Effector memory CD8-positive, alpha-beta T cell (primary cell): ENCODE data around the gene MYO10.

Experiments
- ATAC-seq: fragments of 150-1000 bp; cut with Tn5 transposase; replicated peaks from 2 replicates; pipeline ENCODE4 v1.10.0; 2021; ENCODE audit warnings: mild to moderate bottlenecking, moderate library complexity
- DNase-seq, 3 experiments: peaks; one replicate each; pipeline ENCODE4 v3.0.0; 2021
- H3K27ac Mint-ChIP-seq, 2 donors: one replicate each; pipeline ENCODE4 v1.8.0; 2022; ENCODE audit warnings: mild to moderate bottlenecking in 2 of 2, mixed read lengths in 2 of 2, moderate library complexity in 2 of 2
- H3K27me3 Mint-ChIP-seq, 2 donors: one replicate each; pipeline ENCODE4 v1.8.0; 2022; ENCODE audit warnings: mixed read lengths in 2 of 2
- H3K36me3 Mint-ChIP-seq: one replicate; pipeline ENCODE4 v1.8.0; 2022; ENCODE audit warnings: mild to moderate bottlenecking, moderate library complexity, mixed read lengths; ENCODE audit not compliant: insufficient read depth
- H3K4me1 Mint-ChIP-seq, 2 donors: one replicate each; pipeline ENCODE4 v1.8.0; 2022; ENCODE audit warnings: low read depth in 2 of 2, mixed read lengths in 2 of 2
- H3K4me3 Mint-ChIP-seq, 2 donors: one replicate each; pipeline ENCODE4 v1.8.0; 2022; ENCODE audit warnings: mild to moderate bottlenecking in 2 of 2, mixed read lengths in 2 of 2, moderate library complexity in 2 of 2
- H3K9me3 Mint-ChIP-seq, 2 donors: one replicate each; pipeline ENCODE4 v1.8.0; 2022; ENCODE audit warnings: mixed read lengths in 2 of 2

MYO10 gene

GRCh38 chr5:16794269-16794913 is 141.7 kb downstream of the MYO10 start:
- DNase-seq = no peak
- Mint-ChIP-seq H3K36me3 (no peaks in the 10 kb centered on the region), H3K9me3 (no peaks in the 10 kb centered on the region)

GRCh38 chr5:16792598-16793275 is 143.4 kb downstream of the MYO10 start:
- H3K4me3 Mint-ChIP-seq = no peak overlapping the region
- H3K27ac Mint-ChIP-seq = no peak overlapping the region
- no peak for ATAC-seq

More at GRCh38 chr5:16794269-16794913, 141.7 kb downstream of the MYO10 start:
- Mint-ChIP-seq H3K4me1 (peaks cover 0 to 5% of the 10 kb centered on the region in 2 donors), H3K4me3 (no peak overlapping the region), H3K27ac (no peak overlapping the region), H3K27me3 (no peaks in the 10 kb centered on the region)
- no peak for ATAC-seq

GRCh38 chr5:16791904-16792597 is 144.0 kb downstream of the MYO10 start:
- Mint-ChIP-seq H3K27me3 (no peaks in the 10 kb centered on the region), H3K27ac (no peak overlapping the region), H3K36me3 (no peaks in the 10 kb centered on the region), H3K4me1 (peaks cover 0 to 5% of the 10 kb centered on the region in 2 donors), H3K4me3 (no peak overlapping the region), H3K9me3 (no peaks in the 10 kb centered on the region)
- DNase-seq = no peak
- no peak for ATAC-seq

More at GRCh38 chr5:16792598-16793275, 143.4 kb downstream of the MYO10 start:
- no peaks in the 10 kb centered on the region for H3K36me3 Mint-ChIP-seq
- DNase-seq = no peak
- no peaks in the 10 kb centered on the region for H3K9me3 Mint-ChIP-seq
- peaks cover 0 to 5% of the 10 kb centered on the region in 2 donors for H3K4me1 Mint-ChIP-seq
- H3K27me3 Mint-ChIP-seq = no peaks in the 10 kb centered on the region

GRCh38 chr5:16791036-16791705 is 144.9 kb downstream of the MYO10 start:
- Mint-ChIP-seq H3K27me3 (no peaks in the 10 kb centered on the region), H3K9me3 (no peaks in the 10 kb centered on the region), H3K4me3 (peak overlapping the region; percentile 1 to 40), H3K36me3 (no peaks in the 10 kb centered on the region), H3K27ac (no peak overlapping the region), H3K4me1 (peaks cover 0 to 5% of the 10 kb centered on the region in 2 donors)
- ATAC-seq (no peak), DNase-seq (no peak)

GRCh38 chr5:16788957-16789356 is 147.1 kb downstream of the MYO10 start:
- H3K9me3 Mint-ChIP-seq = no peaks in the 10 kb centered on the region
- no peak overlapping the region for H3K4me3 Mint-ChIP-seq
- peaks cover 7 to 16% of the 10 kb centered on the region in 2 donors for H3K27me3 Mint-ChIP-seq
- peaks cover 5 to 10% of the 10 kb centered on the region in 2 donors for H3K4me1 Mint-ChIP-seq
- ATAC-seq (no peak), DNase-seq (no peak)
- H3K36me3 Mint-ChIP-seq = no peaks in the 10 kb centered on the region
- H3K27ac Mint-ChIP-seq = no peak overlapping the region

- H3K27ac Mint-ChIP-seq = no peak overlapping the region
- H3K36me3 Mint-ChIP-seq = no peaks in the 10 kb centered on the region
- H3K27me3 Mint-ChIP-seq = peaks cover 13 to 31% of the 10 kb centered on the region in 2 donors
- ATAC-seq (no peak), DNase-seq (no peak)
- H3K9me3 Mint-ChIP-seq = no peaks in the 10 kb centered on the region
- H3K4me3 Mint-ChIP-seq = no peak overlapping the region
- peaks cover 7 to 14% of the 10 kb centered on the region in 2 donors for H3K4me1 Mint-ChIP-seq
Measured at GRCh38 chr5:16787278-16787677, 148.8 kb downstream of the MYO10 start.

- peak overlapping the region in 1 of 2 donors; percentile 17 for H3K4me3 Mint-ChIP-seq
- no peak overlapping the region for H3K27ac Mint-ChIP-seq
- peaks cover 3 to 14% of the 10 kb centered on the region in 2 donors for H3K4me1 Mint-ChIP-seq
- H3K27me3 Mint-ChIP-seq = peaks cover 21 to 40% of the 10 kb centered on the region in 2 donors
- no peaks in the 10 kb centered on the region for H3K36me3 Mint-ChIP-seq
- ATAC-seq (no peak), DNase-seq (no peak)
- no peaks in the 10 kb centered on the region for H3K9me3 Mint-ChIP-seq
Measured at GRCh38 chr5:16784843-16785791, 151.0 kb downstream of the MYO10 start.

- Mint-ChIP-seq H3K4me1 (peaks cover 3 to 14% of the 10 kb centered on the region in 2 donors), H3K4me3 (no peak overlapping the region), H3K27ac (no peak overlapping the region), H3K27me3 (peaks cover 21 to 40% of the 10 kb centered on the region in 2 donors), H3K9me3 (no peaks in the 10 kb centered on the region), H3K36me3 (no peaks in the 10 kb centered on the region)
- no peak for ATAC-seq
- no peak for DNase-seq
Measured at GRCh38 chr5:16784088-16784487, 152.0 kb downstream of the MYO10 start.

GRCh38 chr5:16781828-16782626 is 154.1 kb downstream of the MYO10 start:
- Mint-ChIP-seq H3K36me3 (peaks cover 4% of the 10 kb centered on the region), H3K4me3 (no peak overlapping the region), H3K27me3 (peaks cover 21 to 40% of the 10 kb centered on the region in 2 donors), H3K27ac (no peak overlapping the region), H3K9me3 (no peaks in the 10 kb centered on the region), H3K4me1 (peaks cover 3 to 14% of the 10 kb centered on the region in 2 donors)
- no peak for ATAC-seq
- DNase-seq = no peak

- H3K9me3 Mint-ChIP-seq = no peaks in the 10 kb centered on the region
- peaks cover 3 to 14% of the 10 kb centered on the region in 2 donors for H3K4me1 Mint-ChIP-seq
- peaks cover 21 to 37% of the 10 kb centered on the region in 2 donors for H3K27me3 Mint-ChIP-seq
- peaks cover 4% of the 10 kb centered on the region for H3K36me3 Mint-ChIP-seq
- no peak for ATAC-seq
- H3K27ac Mint-ChIP-seq = no peak overlapping the region
- no peak overlapping the region for H3K4me3 Mint-ChIP-seq
- no peak for DNase-seq
Measured at GRCh38 chr5:16780325-16780724, 155.8 kb downstream of the MYO10 start.

- ATAC-seq (no peak), DNase-seq (no peak)
- peaks cover 9% of the 10 kb centered on the region in 2 donors for H3K27me3 Mint-ChIP-seq
- H3K27ac Mint-ChIP-seq = no peak overlapping the region
- peaks cover 4% of the 10 kb centered on the region for H3K36me3 Mint-ChIP-seq
- no peak overlapping the region for H3K4me3 Mint-ChIP-seq
- no peaks in the 10 kb centered on the region for H3K9me3 Mint-ChIP-seq
- H3K4me1 Mint-ChIP-seq = no peaks in the 10 kb centered on the region
Measured at GRCh38 chr5:16777432-16777831, 158.7 kb downstream of the MYO10 start.
